HG03460 (cell line): ENCODE measurements around the gene SAMD9L.
"Not testable (repeated sequence)": the region's sequence is repeated elsewhere in the genome, so short reads cannot be mapped to it uniquely, and the experiment has no call there.

Experiments used
- ATAC-seq: cut with Tn5 transposase; IDR thresholded peaks from one replicate; pipeline ENCODE4 v1.9.1; 2021; ENCODE audit not compliant: unreplicated experiment

SAMD9L gene

GRCh38 chr7:93146472-93147141 is 1.6 kb downstream of the SAMD9L start:
- ATAC-seq = no peak

- ATAC-seq = no peak
Measured at GRCh38 chr7:93146036-93146435, 2.1 kb downstream of the SAMD9L start.

- no peak for ATAC-seq
Measured at GRCh38 chr7:93145354-93145753, 2.8 kb downstream of the SAMD9L start.

GRCh38 chr7:93142127-93142526 is 6.1 kb downstream of the SAMD9L start:
- ATAC-seq = no peak

GRCh38 chr7:93140582-93141191 is 7.5 kb downstream of the SAMD9L start:
- no peak for ATAC-seq

- no peak for ATAC-seq
Measured at GRCh38 chr7:93138576-93138975, 9.6 kb downstream of the SAMD9L start.

- no peak for ATAC-seq
Measured at GRCh38 chr7:93133005-93133404, 15.2 kb downstream of the SAMD9L start.

- ATAC-seq = no peak
Measured at GRCh38 chr7:93132216-93132615, 16.0 kb downstream of the SAMD9L start.

GRCh38 chr7:93126954-93127353 is 21.2 kb downstream of the SAMD9L start:
- ATAC-seq = not testable (repeated sequence)

- not testable (repeated sequence) for ATAC-seq
Measured at GRCh38 chr7:93123532-93123931, 24.7 kb downstream of the SAMD9L start.

- no peak for ATAC-seq
Measured at GRCh38 chr7:93120592-93121549, 27.3 kb downstream of the SAMD9L start.

GRCh38 chr7:93119191-93119905 is 28.8 kb downstream of the SAMD9L start:
- no peak for ATAC-seq

- peak; percentile 100 for ATAC-seq
Measured at GRCh38 chr7:93117852-93118530, 30.2 kb downstream of the SAMD9L start, which contains the start of gene SAMD9. TSS of gene SAMD9 (minus strand) at chr7:93117979. CDS start at chr7:93106097, 11,882 bp downstream.

- no peak for ATAC-seq
Measured at GRCh38 chr7:93117327-93117726, 30.9 kb downstream of the SAMD9L start.

GRCh38 chr7:93115796-93116195 is 32.4 kb downstream of the SAMD9L start:
- no peak for ATAC-seq

GRCh38 chr7:93108003-93108402 is 40.2 kb downstream of the SAMD9L start:
- no peak for ATAC-seq

GRCh38 chr7:93097388-93097787 is 50.8 kb downstream of the SAMD9L start:
- no peak for ATAC-seq

GRCh38 chr7:93092757-93093370 is 55.3 kb downstream of the SAMD9L start:
- ATAC-seq = peak; percentile 61
